Keratinocyte (primary cell): ENCODE measurements around the gene CHRNG. TPM values are rescaled to one million over a fixed set of nuclear protein-coding genes. Genes with fewer than 3 reads are reported as not detected.

Source experiments
- DNase-seq: peaks from one replicate; pipeline ENCODE4 v3.0.0-alpha.2; 2011; ENCODE audit warnings: low read depth, missing footprints, low spot score
- FAIRE-seq: peaks from 2 replicates; lab custom pipeline; 2011; peaks lifted over from hg19 to GRCh38; lab: Jason Lieb, UNC
- H2AFZ ChIP-seq: 2 replicates; pipeline ENCODE4 v1.6.0; 2012; ENCODE audit warnings: low read length, control low read depth, inconsistent platforms; ENCODE audit not compliant: control insufficient read depth
- H3K27ac ChIP-seq: 2 replicates; pipeline ENCODE4 v1.5.1; 2011; ENCODE audit warnings: low read length; ENCODE audit not compliant: control insufficient read depth, insufficient read depth
- H3K27me3 ChIP-seq: 3 replicates; pipeline ENCODE4 v1.6.0; 2011; ENCODE audit warnings: low read length; ENCODE audit not compliant: control insufficient read depth, insufficient read depth; ENCODE audit errors: extremely low read depth
- H3K36me3 ChIP-seq, 2 experiments: 2 replicates in 1 of 2; 3 replicates in 1 of 2; pipeline ENCODE4 v1.5.1; 2011; ENCODE audit warnings: low read length in 2 of 2, mild to moderate bottlenecking in 1 of 2; ENCODE audit not compliant: control insufficient read depth in 2 of 2, insufficient read depth in 2 of 2; ENCODE audit errors: extremely low read depth in 1 of 2
- H3K4me1 ChIP-seq: 3 replicates; pipeline ENCODE4 v1.5.1; 2011; ENCODE audit warnings: low read length; ENCODE audit not compliant: control insufficient read depth, insufficient read depth; ENCODE audit errors: extremely low read depth
- H3K4me2 ChIP-seq: 3 replicates; pipeline ENCODE4 v1.6.0; 2011; ENCODE audit warnings: low read depth, low read length; ENCODE audit not compliant: control insufficient read depth, insufficient read depth; ENCODE audit errors: extremely low read depth
- H3K4me3 ChIP-seq, 3 experiments: fragments of 200-600 bp in 1 of 3; sonication (generic) in 1 of 3; 2 replicates in 2 of 3; 3 replicates in 1 of 3; pipeline ENCODE4 v1.5.1; 2011 to 2016; ENCODE audit warnings: low read length in 3 of 3, mild to moderate bottlenecking in 3 of 3, control low read depth in 2 of 3, inconsistent platforms in 1 of 3, low read depth in 1 of 3, mixed read lengths in 1 of 3, mixed run types in 1 of 3, moderate library complexity in 1 of 3; ENCODE audit not compliant: control insufficient read depth in 2 of 3, insufficient read depth in 2 of 3; ENCODE audit errors: extremely low read depth in 1 of 3
- H3K79me2 ChIP-seq: 2 replicates; pipeline ENCODE4 v1.6.0; 2012; ENCODE audit warnings: low read length; ENCODE audit not compliant: control insufficient read depth, insufficient read depth
- H3K9ac ChIP-seq: 3 replicates; pipeline ENCODE4 v1.6.0; 2011; ENCODE audit warnings: low read length; ENCODE audit not compliant: control insufficient read depth, insufficient read depth; ENCODE audit errors: extremely low read depth
- H3K9me1 ChIP-seq: 3 replicates; pipeline ENCODE4 v1.6.0; 2011; ENCODE audit warnings: low read length; ENCODE audit not compliant: control insufficient read depth, insufficient read depth; ENCODE audit errors: extremely low read depth
- H3K9me3 ChIP-seq: 2 replicates; pipeline ENCODE4 v1.5.1; 2012; ENCODE audit warnings: low read depth, low read length; ENCODE audit not compliant: control insufficient read depth
- H4K20me1 ChIP-seq: 3 replicates; pipeline ENCODE4 v1.6.0; 2011; ENCODE audit warnings: low read length; ENCODE audit not compliant: control insufficient read depth, insufficient read depth; ENCODE audit errors: extremely low read depth
- EZH2 ChIP-seq: IDR thresholded peaks from one replicate; pipeline ENCODE4 v1.6.1; 2012; ENCODE audit warnings: inconsistent platforms, mild to moderate bottlenecking, low read length, moderate library complexity
- dilution Hi-C: fragments of 300-500 bp; cut with MboI; formaldehyde crosslinking; loops from one replicate; pipeline ENCODE4 v1.7.0; 2020; ENCODE audit warnings: low sequenced_read_pairs; ENCODE audit not compliant: extremely low pct_ligation_motif_present
- polyA plus RNA-seq, 5 experiments: library from polyadenylated mRNA; depleted of rRNA in 3 of 5; stranded (reverse) in 3 of 5; stranded (forward) in 1 of 5; unstranded in 1 of 5; fragments of >200 nt; gene quantifications; 1 replicate in 1 of 5; 2 replicates in 3 of 5; 3 replicates in 1 of 5; pipeline versions ENCODE4 v1.2.1 to v1.2.3, GENCODE V29; 2011 to 2012; ENCODE audit warnings: missing spikeins in 2 of 5, low read depth in 1 of 5, low replicate concordance in 1 of 5
- TF ChIP-seq, protein P1 (sequence below), 3 experiments: IDR thresholded peaks in 1 of 3; conservative IDR thresholded peaks in 1 of 3; optimal IDR thresholded peaks in 1 of 3; 2 replicates in 2 of 3; 3 replicates in 1 of 3; pipeline versions ENCODE3 to v1.5.1; 2011; ENCODE audit warnings: low read length in 3 of 3, mild to moderate bottlenecking in 3 of 3, moderate library complexity in 2 of 3, control low read depth in 1 of 3, inconsistent platforms in 1 of 3; ENCODE audit not compliant: insufficient read depth in 2 of 3; ENCODE audit errors: extremely low read depth in 1 of 3

Gene CHRNG
- polyA plus RNA-seq, 1 donor (not counting 4 experiments of a cell fraction or from before 2014, with no cell fraction given), result not detected

DNA sequence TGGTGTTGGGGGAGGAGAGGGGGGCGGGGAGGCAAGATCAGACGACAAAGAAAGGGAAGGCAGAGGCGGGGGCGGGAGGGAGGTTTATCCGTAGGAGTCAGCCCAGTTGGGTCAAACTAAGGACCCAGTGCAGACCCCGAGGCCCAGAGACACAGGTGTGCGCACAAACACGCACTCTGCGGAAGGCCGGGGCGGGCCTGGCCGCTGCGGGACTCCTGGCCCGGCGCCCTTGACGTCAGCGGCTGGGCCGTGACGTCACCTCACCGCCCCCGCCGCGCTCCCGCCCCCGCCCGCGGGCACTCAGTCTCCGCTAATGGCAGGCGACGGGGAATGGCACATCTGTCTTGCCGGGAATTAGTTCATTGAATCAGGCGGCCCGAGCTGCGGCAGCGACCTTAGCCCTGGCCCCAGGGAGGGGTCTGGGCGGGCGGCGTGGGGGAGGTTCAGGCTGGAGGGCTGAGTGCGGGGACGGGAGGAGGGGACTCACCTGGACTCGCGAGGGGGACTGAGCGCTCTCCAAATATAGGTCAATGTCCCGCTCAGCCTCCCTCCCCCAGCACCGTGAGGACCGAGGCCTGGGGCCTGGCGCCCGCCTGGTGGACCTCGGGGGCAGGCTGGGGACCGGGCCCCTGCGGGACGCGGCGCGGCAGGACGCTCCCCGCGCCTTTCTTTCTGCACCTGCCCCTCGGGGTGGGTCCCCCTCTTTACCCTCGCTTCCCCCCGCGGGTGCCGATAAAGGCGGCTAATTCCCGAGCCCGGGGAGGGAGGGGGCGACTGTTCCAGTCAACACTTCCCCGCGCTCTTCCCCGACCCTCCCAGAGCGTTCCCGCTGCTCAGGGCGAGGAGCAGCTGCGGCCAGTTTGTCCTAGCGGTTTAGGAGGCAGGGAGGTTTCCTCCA lies 36.3 kb upstream of the CHRNG start:
- Histone ChIP-seq H3K4me2 (no peak overlapping the region), H4K20me1 (no peaks in the 10 kb centered on the region), H3K27me3 (peaks cover 46% of the 10 kb centered on the region), H3K27ac (no peak overlapping the region), H3K9me1 (no peaks in the 10 kb centered on the region), H3K4me1 (no peaks in the 10 kb centered on the region), H3K9me3 (no peaks in the 10 kb centered on the region), H3K79me2 (no peaks in the 10 kb centered on the region), H2AFZ (no peak overlapping the region), H3K4me3 (no peak overlapping the region), H3K9ac (no peak overlapping the region), H3K36me3 (no peaks in the 10 kb centered on the region)
- no peak for FAIRE-seq
- no peak for DNase-seq
- dilution Hi-C loops, result no loop called here
- TF ChIP-seq, protein P1, sequence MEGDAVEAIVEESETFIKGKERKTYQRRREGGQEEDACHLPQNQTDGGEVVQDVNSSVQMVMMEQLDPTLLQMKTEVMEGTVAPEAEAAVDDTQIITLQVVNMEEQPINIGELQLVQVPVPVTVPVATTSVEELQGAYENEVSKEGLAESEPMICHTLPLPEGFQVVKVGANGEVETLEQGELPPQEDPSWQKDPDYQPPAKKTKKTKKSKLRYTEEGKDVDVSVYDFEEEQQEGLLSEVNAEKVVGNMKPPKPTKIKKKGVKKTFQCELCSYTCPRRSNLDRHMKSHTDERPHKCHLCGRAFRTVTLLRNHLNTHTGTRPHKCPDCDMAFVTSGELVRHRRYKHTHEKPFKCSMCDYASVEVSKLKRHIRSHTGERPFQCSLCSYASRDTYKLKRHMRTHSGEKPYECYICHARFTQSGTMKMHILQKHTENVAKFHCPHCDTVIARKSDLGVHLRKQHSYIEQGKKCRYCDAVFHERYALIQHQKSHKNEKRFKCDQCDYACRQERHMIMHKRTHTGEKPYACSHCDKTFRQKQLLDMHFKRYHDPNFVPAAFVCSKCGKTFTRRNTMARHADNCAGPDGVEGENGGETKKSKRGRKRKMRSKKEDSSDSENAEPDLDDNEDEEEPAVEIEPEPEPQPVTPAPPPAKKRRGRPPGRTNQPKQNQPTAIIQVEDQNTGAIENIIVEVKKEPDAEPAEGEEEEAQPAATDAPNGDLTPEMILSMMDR (optimal IDR thresholded peaks at IDR 0.05 in 1 of 3, IDR thresholded peaks at IDR 0.05 in 1 of 3, conservative IDR thresholded peaks at IDR 0.05 in 1 of 3; ENCODE audit: extremely low read depth in 1 of 3, insufficient read depth in 2 of 3, low read length in 3 of 3), result no peak
- peak; percentile 98 for TF ChIP-seq EZH2

DNA sequence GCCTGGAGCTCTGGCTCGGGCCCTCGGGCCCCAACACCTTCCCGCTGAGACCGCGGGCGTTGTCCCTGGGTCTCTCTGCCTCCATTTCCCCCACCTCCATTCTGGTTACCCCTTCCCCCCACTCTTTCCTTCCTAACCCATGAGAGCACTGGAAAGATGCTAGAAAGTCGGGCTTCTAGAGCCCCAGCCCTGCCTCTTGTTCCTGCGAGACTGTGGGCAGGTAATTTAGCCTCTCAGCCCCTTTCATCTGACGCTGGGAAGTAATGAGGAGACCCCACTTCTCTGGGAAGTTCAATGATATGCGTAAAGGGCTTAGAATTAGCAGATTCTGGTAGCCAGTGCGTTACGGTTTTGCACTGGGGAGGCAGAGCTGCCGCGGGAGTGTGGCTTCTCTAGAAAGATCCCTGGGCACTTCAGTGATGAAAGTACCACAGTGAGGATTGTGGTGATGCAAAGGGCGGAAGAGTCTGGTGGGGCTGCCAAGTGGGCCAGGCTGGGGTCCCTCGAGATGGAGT lies 35.6 kb upstream of the CHRNG start:
- no peaks in the 10 kb centered on the region for H3K36me3 ChIP-seq
- H2AFZ ChIP-seq, result no peak overlapping the region
- no peak overlapping the region for H3K9ac ChIP-seq
- H3K9me3 ChIP-seq, result no peaks in the 10 kb centered on the region
- H3K27ac ChIP-seq, result no peak overlapping the region
- DNase-seq, result no peak
- H3K27me3 ChIP-seq, result peaks cover 46% of the 10 kb centered on the region
- H3K4me3 ChIP-seq, result no peak overlapping the region
- dilution Hi-C loops, result no loop called here
- no peaks in the 10 kb centered on the region for H3K4me1 ChIP-seq
- FAIRE-seq, result no peak
- H4K20me1 ChIP-seq, result no peaks in the 10 kb centered on the region
- no peaks in the 10 kb centered on the region for H3K79me2 ChIP-seq
- H3K9me1 ChIP-seq, result no peaks in the 10 kb centered on the region
- TF ChIP-seq EZH2, result peak; percentile 98
- TF ChIP-seq, protein P1 (optimal IDR thresholded peaks at IDR 0.05 in 1 of 3, IDR thresholded peaks at IDR 0.05 in 1 of 3, conservative IDR thresholded peaks at IDR 0.05 in 1 of 3; ENCODE audit: extremely low read depth in 1 of 3, insufficient read depth in 2 of 3, low read length in 3 of 3), result no peak
- no peak overlapping the region for H3K4me2 ChIP-seq
